Adrenal gland (tissue), 12 donors: Measurements from ENCODE around the gene KPNA3. TPM values are rescaled to one million over a fixed set of nuclear protein-coding genes. Genes with fewer than 3 reads are reported as not detected.
"Not testable (repeated sequence)": the region's sequence is repeated elsewhere in the genome, so short reads cannot be mapped to it uniquely, and the experiment has no call there.

Experiments
- DNase-seq, 7 donors: peaks; one replicate each; pipeline ENCODE4 v3.0.0-alpha.2; 2019 to 2020
- H3K27ac ChIP-seq, 5 donors: fragments of 200-600 bp; sonication (generic) in 4 of 5; 1 replicate in 3 of 5; 2 replicates in 2 of 5; pipeline versions ENCODE4 v1.5.1 to v1.8.0; 2016 to 2020; ENCODE audit warnings: mild to moderate bottlenecking in 1 of 5
- H3K27me3 ChIP-seq: fragments of 200-600 bp; 2 replicates; pipeline ENCODE4 v1.8.0; 2021
- H3K36me3 ChIP-seq, 2 donors: fragments of 200-600 bp; replicated peaks in 1 of 2; 1 replicate in 1 of 2; 2 replicates in 1 of 2; pipeline versions ENCODE4 v1.5.1 to v1.8.0; 2018 to 2022
- H3K4me1 ChIP-seq, 2 donors: fragments of 200-600 bp; replicated peaks in 1 of 2; 1 replicate in 1 of 2; 2 replicates in 1 of 2; pipeline versions ENCODE4 v1.5.1 to v1.8.0; 2018 to 2021
- H3K4me3 ChIP-seq, 4 donors: fragments of 200-600 bp; sonication (generic) in 3 of 4; one replicate each; pipeline ENCODE4 v1.5.1; 2016 to 2018
- H3K9me3 ChIP-seq, 3 donors: fragments of 200-600 bp; sonication (generic) in 1 of 3; replicated peaks in 1 of 3; 1 replicate in 2 of 3; 2 replicates in 1 of 3; pipeline versions ENCODE4 v1.5.1 to v1.8.0; 2016 to 2021
- POLR2A ChIP-seq, 2 donors: fragments of 450-650 bp; IDR thresholded peaks; one replicate each; pipeline ENCODE4 v1.6.1; 2017; ENCODE audit warnings: antibody characterized with exemption in 2 of 2, mild to moderate bottlenecking in 2 of 2, moderate library complexity in 1 of 2
- WGBS, 4 donors: extraction: QIAGEN DNeasy Blood & Tissue Kit in 2 of 4; methylation state at CpG; one replicate each; pipeline versions ENCODE4 v1.1.5 to v1.1.7; 2013 to 2017; 5-methylcytosine and 5-hydroxymethylcytosine counted together
- intact Hi-C, 2 donors: fragments of 100-400 bp; cut with DNase I; formaldehyde crosslinking; loops; one replicate each; pipeline versions ENCODE4 v1.14.1 to v1.15.0; 2022 to 2023
- polyA plus RNA-seq, 3 donors: library from polyadenylated mRNA; stranded (reverse); fragments of 200-250 nt in 2 of 3; fragments of 350-450 nt in 1 of 3; fragmentation: Illumina TruSeq in 1 of 3; extraction: RNeasy Lipid Tissue Mini Kit (QIAGEN cat#74804) in 1 of 3; gene quantifications; one replicate each; pipeline ENCODE4 v1.2.3, GENCODE V29; 2013 to 2014
- total RNA-seq, 9 donors: library from RNA; depleted of rRNA in 4 of 9; stranded (reverse); fragments of >200 nt in 4 of 9; fragments of 120-200 nt in 1 of 9; fragmentation: NEBNext Ultra II Directional in 1 of 9; extraction: Animal tissue kit (Norgen Biotek cat#: 25700) in 1 of 9; gene quantifications; one replicate each; pipeline versions ENCODE4 v1.1.0 to v1.2.4, GENCODE V29; 2013 to 2023
- TF ChIP-seq, protein P1 (sequence below), 6 experiments: fragments of 450-650 bp in 4 of 6; fragments of 200-600 bp in 2 of 6; sonication (generic) in 1 of 6; IDR thresholded peaks; 1 replicate in 5 of 6; 2 replicates in 1 of 6; pipeline versions ENCODE4 v1.5.1 to v1.8.0; 2016 to 2021; ENCODE audit warnings: antibody characterized with exemption in 6 of 6, mild to moderate bottlenecking in 2 of 6, moderate library complexity in 1 of 6
- donor health status: healthy with polysubstance abuse.
- donor health status: Bipolar disorder and iron deficiency.
- donor health status: DM: yes; HTN: yes; CAD: no.
- donor health status: DM: no; HTN: no; CAD: no.
- donor health status: DM: no; HTN: no; CAD: no.
- donor health status: DM: yes; HTN: yes; CAD: no.

The KPNA3 gene
- total and polyA plus RNA-seq, 12 donors = 8.6 to 43.8 (median 20.5) TPM

DNA sequence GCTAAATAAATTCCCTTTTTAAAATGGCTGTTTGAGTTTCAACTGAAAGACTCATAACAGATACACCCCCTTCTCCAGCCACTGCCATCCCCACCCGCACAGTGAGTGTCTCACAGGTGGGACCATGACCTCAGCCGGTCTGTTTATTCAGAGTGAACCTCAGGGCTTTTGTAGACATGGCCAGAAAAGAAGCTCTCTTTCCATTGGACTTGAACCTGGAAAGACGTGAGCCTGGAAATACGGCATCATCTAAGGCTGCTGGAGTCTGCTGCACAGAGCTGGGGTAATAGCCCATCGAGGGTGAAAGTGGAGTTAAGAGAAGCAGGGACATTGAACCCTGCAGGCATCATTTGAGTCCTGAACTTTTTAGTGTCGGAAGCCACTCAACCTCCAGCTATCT, 15.2 kb upstream of the KPNA3 start:
- TF ChIP-seq, protein P1, sequence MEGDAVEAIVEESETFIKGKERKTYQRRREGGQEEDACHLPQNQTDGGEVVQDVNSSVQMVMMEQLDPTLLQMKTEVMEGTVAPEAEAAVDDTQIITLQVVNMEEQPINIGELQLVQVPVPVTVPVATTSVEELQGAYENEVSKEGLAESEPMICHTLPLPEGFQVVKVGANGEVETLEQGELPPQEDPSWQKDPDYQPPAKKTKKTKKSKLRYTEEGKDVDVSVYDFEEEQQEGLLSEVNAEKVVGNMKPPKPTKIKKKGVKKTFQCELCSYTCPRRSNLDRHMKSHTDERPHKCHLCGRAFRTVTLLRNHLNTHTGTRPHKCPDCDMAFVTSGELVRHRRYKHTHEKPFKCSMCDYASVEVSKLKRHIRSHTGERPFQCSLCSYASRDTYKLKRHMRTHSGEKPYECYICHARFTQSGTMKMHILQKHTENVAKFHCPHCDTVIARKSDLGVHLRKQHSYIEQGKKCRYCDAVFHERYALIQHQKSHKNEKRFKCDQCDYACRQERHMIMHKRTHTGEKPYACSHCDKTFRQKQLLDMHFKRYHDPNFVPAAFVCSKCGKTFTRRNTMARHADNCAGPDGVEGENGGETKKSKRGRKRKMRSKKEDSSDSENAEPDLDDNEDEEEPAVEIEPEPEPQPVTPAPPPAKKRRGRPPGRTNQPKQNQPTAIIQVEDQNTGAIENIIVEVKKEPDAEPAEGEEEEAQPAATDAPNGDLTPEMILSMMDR (IDR thresholded peaks at IDR 0.05) = no peak
- TF ChIP-seq POLR2A (IDR thresholded peaks at IDR 0.05) = no peak
- Histone ChIP-seq H3K4me1 (peaks cover 6 to 7% of the 10 kb centered on the region in 2 donors), H3K4me3 (no peak overlapping the region), H3K27ac (no peak overlapping the region), H3K9me3 (no peaks in the 10 kb centered on the region), H3K27me3 (no peaks in the 10 kb centered on the region), H3K36me3 (no peaks in the 10 kb centered on the region)
- no peak for DNase-seq
- WGBS, 4 donors = 73 to 77% (median 73%) methylated on average over 6 of the region's 6 CpGs
- intact Hi-C loops = no loop called here

DNA sequence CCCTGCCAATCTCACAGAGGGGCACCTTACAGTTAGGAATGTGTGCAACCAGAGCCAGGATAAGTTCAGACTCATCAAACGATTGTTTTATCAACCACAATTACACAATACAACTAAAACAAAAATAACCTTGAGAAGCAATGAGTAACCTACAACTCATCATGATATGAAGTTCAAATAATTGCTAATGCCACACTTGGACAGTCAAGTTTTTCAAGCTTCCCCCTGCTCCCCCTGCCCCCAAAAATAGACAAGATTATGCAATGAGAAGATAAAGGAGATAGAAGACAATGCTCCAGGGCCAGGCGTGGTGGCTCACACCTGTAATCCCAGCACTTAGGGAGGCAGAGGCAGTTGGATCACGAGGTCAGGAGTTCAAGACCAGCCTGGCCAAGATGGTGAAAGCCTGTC, 13.6 kb upstream of the KPNA3 start:
- H3K27me3 ChIP-seq = no peaks in the 10 kb centered on the region
- 42 to 56% (median 52%) methylated on average over 3 of the region's 3 CpGs for WGBS, 4 donors
- no peaks in the 10 kb centered on the region for H3K36me3 ChIP-seq
- intact Hi-C loops = no loop called here
- H3K27ac ChIP-seq = peak overlapping the region in 1 of 5 donors; percentile 33
- H3K4me3 ChIP-seq = no peak overlapping the region
- peaks cover 0 to 7% of the 10 kb centered on the region in 2 donors for H3K4me1 ChIP-seq
- no peaks in the 10 kb centered on the region for H3K9me3 ChIP-seq
- peak in 6 of 7 donors; percentile 38 to 76 (median 62) for DNase-seq
- TF ChIP-seq, protein P1 (IDR thresholded peaks at IDR 0.05) = no peak
- TF ChIP-seq POLR2A (IDR thresholded peaks at IDR 0.05) = no peak

DNA sequence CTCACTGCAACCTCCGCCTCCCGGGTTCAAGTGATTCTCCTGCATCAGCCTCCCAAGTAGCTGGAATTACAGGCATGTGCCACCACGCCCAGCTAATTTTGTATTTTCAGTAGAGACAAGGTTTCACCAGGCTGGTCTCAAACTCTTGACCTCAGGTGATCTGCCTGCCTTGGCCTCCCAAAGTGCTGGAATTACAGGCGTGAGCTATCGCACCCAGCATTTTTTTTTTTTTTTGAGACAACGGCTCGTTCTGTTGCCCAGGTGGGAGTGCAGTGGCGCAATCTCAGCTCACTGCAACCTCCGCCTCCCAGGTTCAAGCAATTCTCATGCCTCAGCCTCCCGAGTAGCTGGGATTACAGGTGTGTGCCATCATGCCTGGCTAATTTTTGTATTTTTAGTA, 10.6 kb upstream of the KPNA3 start:
- H3K4me1 ChIP-seq, H3K9me3 ChIP-seq, H3K4me3 ChIP-seq, H3K36me3 ChIP-seq, DNase-seq, H3K27ac ChIP-seq, H3K27me3 ChIP-seq, intact Hi-C loops: not testable (repeated sequence)
- WGBS, 4 donors = 84 to 96% (median 91%) methylated on average over 10 of the region's 10 CpGs

DNA sequence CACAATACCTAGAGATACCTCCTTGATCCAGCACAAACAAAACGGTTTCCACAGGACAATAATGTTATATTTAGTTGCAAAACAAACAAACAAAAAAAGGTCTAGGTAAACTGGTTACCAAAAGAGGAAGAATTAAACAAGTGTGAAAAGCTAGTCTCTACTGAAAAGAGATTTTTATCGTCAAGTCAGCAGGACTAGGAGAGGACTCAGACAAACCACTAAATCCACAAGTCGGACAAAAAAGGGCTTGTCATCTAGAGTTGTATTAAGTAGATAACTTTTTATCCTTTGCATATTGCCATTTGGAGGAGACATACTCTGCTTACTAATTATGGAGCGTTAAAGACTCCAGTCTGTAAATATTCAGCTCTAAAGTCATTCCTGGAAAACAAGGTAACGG, 9.9 kb upstream of the KPNA3 start:
- WGBS, 4 donors = 73 to 88% (median 76%) methylated on average over 4 to 5 of the region's 5 CpGs
- no peaks in the 10 kb centered on the region for H3K36me3 ChIP-seq
- DNase-seq = no peak
- no peaks in the 10 kb centered on the region for H3K4me1 ChIP-seq
- intact Hi-C loops = no loop called here
- no peak overlapping the region for H3K27ac ChIP-seq
- TF ChIP-seq, protein P1 (IDR thresholded peaks at IDR 0.05) = no peak
- TF ChIP-seq POLR2A (IDR thresholded peaks at IDR 0.05) = no peak
- no peaks in the 10 kb centered on the region for H3K27me3 ChIP-seq
- no peak overlapping the region for H3K4me3 ChIP-seq
- no peaks in the 10 kb centered on the region for H3K9me3 ChIP-seq
